GM12875 (cell line): ENCODE results near the gene TBX21.
A peak's percentile ranks its signal among the peaks of the same experiment; 100 is the strongest.

Experiments used
- H3K4me3 ChIP-seq: one replicate; pipeline ENCODE4 v1.5.1; 2011; ENCODE audit warnings: low read depth, low read length, control low read depth
- TF ChIP-seq, protein P1 (sequence below): IDR thresholded peaks from 2 replicates; pipeline ENCODE4 v1.5.1; 2011; ENCODE audit warnings: low read depth, mild to moderate bottlenecking, control low read depth, inconsistent platforms, low read length, moderate library complexity, borderline replicate concordance; ENCODE audit not compliant: insufficient read depth

TBX21 gene

DNA sequence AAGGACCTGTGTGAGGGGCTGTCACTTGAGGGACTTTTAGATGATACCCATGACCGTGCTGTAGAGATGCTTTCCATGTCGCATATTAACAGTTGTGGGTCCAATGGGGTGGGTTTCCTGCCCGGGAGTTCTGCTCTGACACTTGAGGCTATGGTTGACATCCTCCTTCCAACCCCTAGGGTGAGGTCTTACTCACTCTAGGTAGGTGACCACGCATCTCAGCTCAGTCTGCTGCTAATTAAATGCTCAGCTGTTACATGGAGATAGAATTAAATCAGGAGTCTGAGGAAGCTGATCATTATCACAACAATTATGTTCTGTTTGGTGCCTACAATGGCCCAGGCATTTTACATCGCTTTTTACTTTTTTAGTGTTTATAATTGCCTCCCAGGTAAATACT is 48.4 kb downstream of the TBX21 start:
- TF ChIP-seq, protein P1, sequence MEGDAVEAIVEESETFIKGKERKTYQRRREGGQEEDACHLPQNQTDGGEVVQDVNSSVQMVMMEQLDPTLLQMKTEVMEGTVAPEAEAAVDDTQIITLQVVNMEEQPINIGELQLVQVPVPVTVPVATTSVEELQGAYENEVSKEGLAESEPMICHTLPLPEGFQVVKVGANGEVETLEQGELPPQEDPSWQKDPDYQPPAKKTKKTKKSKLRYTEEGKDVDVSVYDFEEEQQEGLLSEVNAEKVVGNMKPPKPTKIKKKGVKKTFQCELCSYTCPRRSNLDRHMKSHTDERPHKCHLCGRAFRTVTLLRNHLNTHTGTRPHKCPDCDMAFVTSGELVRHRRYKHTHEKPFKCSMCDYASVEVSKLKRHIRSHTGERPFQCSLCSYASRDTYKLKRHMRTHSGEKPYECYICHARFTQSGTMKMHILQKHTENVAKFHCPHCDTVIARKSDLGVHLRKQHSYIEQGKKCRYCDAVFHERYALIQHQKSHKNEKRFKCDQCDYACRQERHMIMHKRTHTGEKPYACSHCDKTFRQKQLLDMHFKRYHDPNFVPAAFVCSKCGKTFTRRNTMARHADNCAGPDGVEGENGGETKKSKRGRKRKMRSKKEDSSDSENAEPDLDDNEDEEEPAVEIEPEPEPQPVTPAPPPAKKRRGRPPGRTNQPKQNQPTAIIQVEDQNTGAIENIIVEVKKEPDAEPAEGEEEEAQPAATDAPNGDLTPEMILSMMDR = no peak
- no peak overlapping the region for H3K4me3 ChIP-seq

DNA sequence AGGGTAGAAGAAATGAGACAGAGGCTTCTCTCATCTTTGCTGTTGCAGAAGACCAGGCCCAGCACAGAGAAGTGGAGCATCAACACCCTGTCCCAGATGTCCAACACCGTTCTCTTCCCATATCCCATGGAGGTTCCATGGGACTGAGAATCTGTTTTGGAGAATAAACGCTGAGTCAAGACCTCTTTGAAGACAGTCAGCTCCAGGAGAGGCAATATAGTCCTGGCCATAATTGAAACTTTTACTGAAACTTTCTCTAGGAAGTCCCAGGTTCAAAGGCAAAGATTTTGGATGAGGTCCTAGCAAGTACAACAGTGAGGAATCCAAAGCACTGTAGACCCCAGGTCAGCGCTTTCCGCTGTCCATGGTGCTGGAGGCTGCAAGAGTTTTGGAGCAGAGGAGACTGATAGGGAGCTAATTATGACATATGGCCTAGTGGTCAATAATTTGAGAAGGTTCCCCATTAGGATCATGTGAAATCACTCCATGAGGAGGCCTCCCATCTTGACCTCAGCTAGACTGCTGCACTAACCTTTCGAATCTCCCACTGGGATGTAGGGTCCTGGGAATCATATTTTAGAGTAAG is 52.6 kb downstream of the TBX21 start:
- TF ChIP-seq, protein P1 = no peak
- H3K4me3 ChIP-seq = no peak overlapping the region

DNA sequence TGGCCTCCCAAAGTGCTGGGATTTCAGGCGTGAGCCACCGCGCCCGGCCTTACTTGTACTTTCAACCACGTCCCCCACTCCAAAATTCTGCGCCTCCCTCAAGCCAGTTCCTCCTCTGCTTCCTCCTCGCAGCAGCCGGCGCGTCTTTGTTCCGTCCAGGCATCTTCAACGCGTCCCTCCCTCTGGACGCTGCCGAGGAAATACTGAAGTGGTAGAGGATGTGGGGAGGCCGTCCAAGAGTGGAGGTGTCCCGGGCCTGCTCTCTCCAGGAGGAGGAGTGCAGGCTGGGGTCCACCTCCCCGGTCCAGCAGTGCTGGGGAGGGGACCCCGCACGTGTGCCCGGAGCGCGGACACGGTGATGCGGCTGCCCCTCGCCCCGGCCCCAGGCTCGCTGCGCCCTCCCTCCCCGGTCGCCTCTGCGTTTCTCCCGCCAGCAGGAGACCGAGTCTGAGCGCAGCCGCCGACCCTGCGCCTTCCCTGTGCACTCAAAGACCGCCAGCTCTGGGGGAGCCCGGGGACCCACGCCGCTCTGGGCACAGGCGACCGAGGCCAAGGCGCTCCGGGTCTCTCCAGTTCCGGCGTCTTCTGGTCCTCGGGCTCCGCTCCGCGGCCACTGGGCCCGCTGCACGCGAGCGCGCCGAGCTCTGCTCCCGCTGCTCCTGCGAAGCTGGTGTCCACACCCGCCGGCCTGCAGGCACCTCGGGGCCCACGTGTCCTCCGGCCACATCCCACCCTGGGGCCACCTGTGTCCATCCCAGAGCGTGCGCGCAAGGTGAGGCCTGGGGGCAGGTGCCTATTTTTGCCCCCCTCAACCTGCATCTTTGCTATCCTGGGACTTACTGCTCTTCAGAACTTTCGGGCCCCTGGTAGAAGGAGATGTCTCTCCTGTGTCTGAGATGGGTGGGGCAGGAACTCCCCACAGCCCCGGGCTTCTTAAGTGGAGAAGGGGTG is 56.9 kb downstream of the TBX21 start:
- H3K4me3 ChIP-seq = no peak overlapping the region

DNA sequence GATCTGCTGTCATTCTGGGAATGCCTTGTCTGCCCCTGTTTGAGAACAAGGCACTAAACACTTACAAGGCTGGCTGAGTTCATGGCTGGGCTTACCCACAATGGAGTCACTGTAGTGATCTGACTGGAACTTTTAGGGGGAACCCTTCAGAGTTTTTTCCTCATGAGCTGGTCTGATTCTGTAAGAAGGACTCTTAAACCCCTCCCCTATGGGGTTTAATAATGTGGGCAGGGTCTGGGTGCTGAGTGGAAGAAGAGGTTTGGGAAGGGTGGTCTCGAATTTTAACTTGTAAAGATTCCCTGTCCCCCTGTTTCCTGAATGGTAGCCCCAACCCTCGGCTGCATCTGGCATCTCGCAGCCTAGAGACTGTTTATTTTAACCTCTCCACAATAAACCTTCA is 58.0 kb downstream of the TBX21 start:
- TF ChIP-seq, protein P1 = no peak

More for the DNA sequence above, 56.9 kb downstream of the TBX21 start:
- TF ChIP-seq, protein P1 = peak; percentile 49

DNA sequence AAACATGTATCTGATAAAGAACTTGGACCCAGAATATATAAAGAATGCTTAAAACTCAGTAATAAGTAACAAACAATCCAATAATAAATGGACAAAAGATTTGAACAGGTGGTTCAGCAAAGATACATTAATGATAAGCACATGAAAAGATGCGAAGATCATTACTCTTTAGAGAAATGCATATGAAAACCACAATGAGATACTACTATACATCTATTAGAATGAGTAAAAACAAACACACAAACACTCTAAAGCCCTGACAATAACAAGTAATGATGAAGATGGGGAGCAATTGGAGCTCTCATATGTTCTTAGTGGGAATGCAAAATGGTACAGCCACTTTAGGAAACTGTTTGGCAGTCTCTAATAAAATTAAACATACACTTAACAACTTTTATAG is 59.4 kb downstream of the TBX21 start:
- TF ChIP-seq, protein P1 = no peak

More for the DNA sequence above, 58.0 kb downstream of the TBX21 start:
- no peak overlapping the region for H3K4me3 ChIP-seq

DNA sequence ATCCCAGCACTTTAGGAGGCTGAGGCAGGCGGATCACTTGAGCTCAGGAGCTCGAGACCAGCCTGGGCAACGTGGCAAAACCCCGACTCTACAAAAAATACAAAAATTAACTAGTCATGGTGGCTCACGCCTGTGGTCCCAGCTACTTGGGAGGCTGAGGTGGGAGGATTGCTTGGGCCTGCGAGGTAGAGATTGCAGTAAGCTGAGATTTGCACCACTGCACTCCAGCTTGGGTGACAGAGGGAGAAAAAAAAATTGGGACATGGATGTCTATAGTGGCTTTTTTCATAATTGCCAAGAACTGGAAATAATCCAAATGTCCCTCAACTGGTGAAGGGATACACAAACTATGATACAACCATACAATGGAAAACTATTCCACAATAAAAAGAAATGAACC is 59.9 kb downstream of the TBX21 start:
- TF ChIP-seq, protein P1 = no peak
- H3K4me3 ChIP-seq = no peak overlapping the region

More for the DNA sequence above, 59.4 kb downstream of the TBX21 start:
- no peak overlapping the region for H3K4me3 ChIP-seq
